PC-3 (cell line): Measurements from ENCODE around the gene TMEM238L. TPM values are rescaled to one million over a fixed set of nuclear protein-coding genes. Genes with fewer than 3 reads are reported as not detected.

Source experiments
- ATAC-seq: fragments of 200-7000 bp; cut with Tn5 transposase; 2 replicates; pipeline ENCODE4 v1.9.1; 2020; ENCODE audit warnings: mild to moderate bottlenecking, moderate library complexity
- BruUV-seq: library from RNA; stranded (reverse); fragments of 400-500 nt; replicated peaks from 2 replicates; lab custom pipeline; 2021; lab: Mats Ljungman, UMichigan
- CTCF ChIA-PET: fragments of 300-600 bp; sonication (Branson Sonifier 250); formaldehyde crosslinking; loops from one replicate; lab custom pipeline; 2022; ENCODE audit warnings: antibody characterized with exemption; lab: Charles Lee
- POLR2A ChIA-PET: fragments of 300-600 bp; sonication (Branson Sonifier 250); formaldehyde crosslinking; loops from one replicate; lab custom pipeline; 2022; ENCODE audit warnings: antibody characterized with exemption; ENCODE audit not compliant: unreplicated experiment; lab: Charles Lee
- DNase-seq: peaks from one replicate; pipeline ENCODE4 v3.0.0-alpha.2; 2015
- H2AFZ ChIP-seq: fragments of 300-600 bp; sonication (generic); 2 replicates; pipeline ENCODE4 v1.6.0; 2016; ENCODE audit warnings: antibody characterized with exemption, low read length
- H3F3A ChIP-seq: fragments of 300-600 bp; sonication (generic); one replicate; pipeline ENCODE4 v1.6.0; 2017; ENCODE audit warnings: antibody characterized with exemption, low read length, control low read depth, mild to moderate bottlenecking; ENCODE audit not compliant: unreplicated experiment
- H3K27ac ChIP-seq: fragments of 300-600 bp; sonication (generic); 2 replicates; pipeline ENCODE4 v1.5.1; 2016; ENCODE audit warnings: mild to moderate bottlenecking, low read length
- H3K27me3 ChIP-seq: fragments of 300-600 bp; sonication (generic); 2 replicates; pipeline ENCODE4 v1.6.1; 2016; ENCODE audit warnings: low read length, mixed read lengths
- H3K36me3 ChIP-seq: fragments of 300-600 bp; sonication (generic); 2 replicates; pipeline ENCODE4 v1.6.1; 2016; ENCODE audit warnings: low read depth, mixed run types, low read length, mixed read lengths
- H3K4me1 ChIP-seq: fragments of 300-600 bp; sonication (generic); 2 replicates; pipeline ENCODE4 v1.5.1; 2016; ENCODE audit warnings: low read length; ENCODE audit not compliant: insufficient read depth
- H3K4me2 ChIP-seq: fragments of 300-600 bp; sonication (generic); 2 replicates; pipeline ENCODE4 v1.6.0; 2016; ENCODE audit warnings: low read length
- H3K4me3 ChIP-seq: fragments of 300-600 bp; sonication (generic); 2 replicates; pipeline ENCODE4 v1.5.1; 2016; ENCODE audit warnings: mild to moderate bottlenecking, low read length, mixed read lengths
- H3K79me2 ChIP-seq: fragments of 300-600 bp; sonication (generic); 2 replicates; pipeline ENCODE4 v1.6.1; 2017; ENCODE audit warnings: low read length, mixed read lengths
- H3K9ac ChIP-seq: fragments of 300-600 bp; sonication (generic); 2 replicates; pipeline ENCODE4 v1.6.0; 2016; ENCODE audit warnings: mild to moderate bottlenecking, low read length
- H3K9me2 ChIP-seq: fragments of 300-600 bp; sonication (generic); replicated peaks from 2 replicates; pipeline ENCODE4 v1.6.1; 2016; ENCODE audit warnings: mixed run types, low read length, mixed read lengths
- H3K9me3 ChIP-seq: fragments of 300-600 bp; sonication (generic); 2 replicates; pipeline ENCODE4 v1.6.1; 2016; ENCODE audit warnings: low read length, mixed read lengths
- H4K20me1 ChIP-seq: fragments of 300-600 bp; sonication (generic); 2 replicates; pipeline ENCODE4 v1.6.1; 2016; ENCODE audit warnings: low read length, mixed read lengths
- EZH2 ChIP-seq: fragments of 300-600 bp; sonication (generic); IDR thresholded peaks from one replicate; pipeline ENCODE4 v1.6.1; 2017; ENCODE audit warnings: antibody characterized with exemption, mild to moderate bottlenecking, low read length; ENCODE audit not compliant: unreplicated experiment
- EZH2phosphoT487 ChIP-seq: fragments of 300-600 bp; sonication (generic); IDR thresholded peaks from 2 replicates; pipeline ENCODE4 v1.6.1; 2018; ENCODE audit warnings: mild to moderate bottlenecking, antibody characterized with exemption, low read length, borderline replicate concordance
- intact Hi-C: fragments of 100-400 bp; cut with micrococcal nuclease; formaldehyde crosslinking; loops from 2 replicates; pipeline ENCODE4 v1.9.0; 2023
- total RNA-seq: library from RNA; depleted of rRNA; stranded (reverse); fragments of >200 nt; gene quantifications from 2 replicates; pipeline ENCODE4 v1.2.3, GENCODE V29; 2014
- TF ChIP-seq, protein P1 (sequence below): fragments of 300-600 bp; sonication (generic); conservative IDR thresholded peaks from 2 replicates; pipeline ENCODE4 v1.5.1; 2017; ENCODE audit warnings: antibody characterized with exemption, low read depth, mild to moderate bottlenecking, low read length

Gene TMEM238L
- total RNA-seq, 1 experiment from 2014 or later = not detected

DNA sequence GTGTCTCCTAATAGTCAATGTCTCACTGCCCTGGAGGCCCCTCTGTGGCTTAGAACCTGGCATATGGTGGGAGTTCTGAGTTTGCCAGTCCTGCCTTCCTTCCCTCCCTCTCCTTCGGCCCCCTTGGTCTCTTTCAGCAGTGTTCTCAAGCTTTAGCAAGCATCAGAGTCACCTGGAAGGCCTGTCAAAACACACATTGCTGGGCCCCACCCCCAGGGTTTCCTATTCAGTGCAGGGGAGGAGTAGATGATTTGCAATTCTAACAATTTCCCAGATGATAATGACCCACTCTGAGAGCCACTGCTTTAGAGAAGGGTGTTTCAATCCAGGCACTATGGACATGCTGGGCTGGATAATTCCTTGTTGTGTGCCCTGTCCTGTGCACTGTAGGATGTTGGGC lies 47.7 kb downstream of the TMEM238L start:
- Histone ChIP-seq H3K9me3 (no peaks in the 10 kb centered on the region), H4K20me1 (no peaks in the 10 kb centered on the region), H3K9ac (no peak overlapping the region), H3K4me3 (no peak overlapping the region), H2AFZ (no peak overlapping the region), H3F3A (no peaks in the 10 kb centered on the region), H3K4me2 (no peak overlapping the region), H3K4me1 (no peaks in the 10 kb centered on the region; the same call in 1 of the 2 replicates), H3K79me2 (no peaks in the 10 kb centered on the region), H3K27ac (no peak overlapping the region), H3K9me2 (no peaks in the 10 kb centered on the region), H3K36me3 (no peaks in the 10 kb centered on the region), H3K27me3 (no peaks in the 10 kb centered on the region)
- DNase-seq (no peak), ATAC-seq (no peak)
- ChIA-PET POLR2A (no interaction called here), CTCF (no interaction called here)
- intact Hi-C loops = no loop called here
- no peak for TF ChIP-seq EZH2
- no TSS peak for BruUV-seq

DNA sequence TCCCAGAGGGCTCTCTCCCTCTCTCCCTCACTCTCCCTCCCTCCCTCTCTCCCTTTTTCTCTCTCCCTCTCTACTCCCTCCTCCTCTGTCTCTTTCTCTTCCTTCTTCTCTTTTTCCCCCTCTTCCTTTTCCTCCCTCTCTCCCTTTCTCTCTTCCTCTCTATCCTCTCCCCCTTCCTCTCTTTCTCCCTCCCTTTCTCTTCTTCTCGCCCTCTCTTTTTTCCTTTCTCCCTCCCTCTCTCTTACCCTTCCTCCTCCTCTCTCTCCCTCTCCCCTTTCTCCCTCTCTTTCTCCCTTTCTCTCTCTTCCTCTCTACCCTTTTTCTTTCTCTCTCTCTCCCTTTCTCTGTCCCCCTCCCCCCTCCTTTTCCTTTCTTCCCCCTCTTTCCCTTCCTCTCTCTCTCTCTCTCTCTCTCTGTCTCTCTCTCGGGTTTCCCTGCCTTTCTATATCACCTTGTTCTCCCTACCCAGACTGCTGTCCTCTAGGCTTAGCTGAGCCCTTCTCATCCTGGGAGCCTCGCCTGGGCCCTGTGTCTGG lies 48.2 kb downstream of the TMEM238L start:
- Histone ChIP-seq H3K27ac (no peak overlapping the region), H2AFZ (no peak overlapping the region), H3K4me2 (no peak overlapping the region), H3K36me3 (no peaks in the 10 kb centered on the region), H3K79me2 (no peaks in the 10 kb centered on the region), H3F3A (no peaks in the 10 kb centered on the region), H4K20me1 (no peaks in the 10 kb centered on the region), H3K4me3 (no peak overlapping the region), H3K9ac (no peak overlapping the region), H3K27me3 (no peaks in the 10 kb centered on the region), H3K9me2 (no peaks in the 10 kb centered on the region), H3K9me3 (no peaks in the 10 kb centered on the region), H3K4me1 (no peaks in the 10 kb centered on the region; the same call in 1 of the 2 replicates)
- ATAC-seq (no peak), DNase-seq (no peak)
- TF ChIP-seq EZH2phosphoT487 (no peak), EZH2 (no peak)
- TF ChIP-seq, protein P1, sequence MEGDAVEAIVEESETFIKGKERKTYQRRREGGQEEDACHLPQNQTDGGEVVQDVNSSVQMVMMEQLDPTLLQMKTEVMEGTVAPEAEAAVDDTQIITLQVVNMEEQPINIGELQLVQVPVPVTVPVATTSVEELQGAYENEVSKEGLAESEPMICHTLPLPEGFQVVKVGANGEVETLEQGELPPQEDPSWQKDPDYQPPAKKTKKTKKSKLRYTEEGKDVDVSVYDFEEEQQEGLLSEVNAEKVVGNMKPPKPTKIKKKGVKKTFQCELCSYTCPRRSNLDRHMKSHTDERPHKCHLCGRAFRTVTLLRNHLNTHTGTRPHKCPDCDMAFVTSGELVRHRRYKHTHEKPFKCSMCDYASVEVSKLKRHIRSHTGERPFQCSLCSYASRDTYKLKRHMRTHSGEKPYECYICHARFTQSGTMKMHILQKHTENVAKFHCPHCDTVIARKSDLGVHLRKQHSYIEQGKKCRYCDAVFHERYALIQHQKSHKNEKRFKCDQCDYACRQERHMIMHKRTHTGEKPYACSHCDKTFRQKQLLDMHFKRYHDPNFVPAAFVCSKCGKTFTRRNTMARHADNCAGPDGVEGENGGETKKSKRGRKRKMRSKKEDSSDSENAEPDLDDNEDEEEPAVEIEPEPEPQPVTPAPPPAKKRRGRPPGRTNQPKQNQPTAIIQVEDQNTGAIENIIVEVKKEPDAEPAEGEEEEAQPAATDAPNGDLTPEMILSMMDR = no peak
- POLR2A ChIA-PET = no interaction called here
- CTCF ChIA-PET = no interaction called here
- no TSS peak for BruUV-seq
- intact Hi-C loops = no loop called here

DNA sequence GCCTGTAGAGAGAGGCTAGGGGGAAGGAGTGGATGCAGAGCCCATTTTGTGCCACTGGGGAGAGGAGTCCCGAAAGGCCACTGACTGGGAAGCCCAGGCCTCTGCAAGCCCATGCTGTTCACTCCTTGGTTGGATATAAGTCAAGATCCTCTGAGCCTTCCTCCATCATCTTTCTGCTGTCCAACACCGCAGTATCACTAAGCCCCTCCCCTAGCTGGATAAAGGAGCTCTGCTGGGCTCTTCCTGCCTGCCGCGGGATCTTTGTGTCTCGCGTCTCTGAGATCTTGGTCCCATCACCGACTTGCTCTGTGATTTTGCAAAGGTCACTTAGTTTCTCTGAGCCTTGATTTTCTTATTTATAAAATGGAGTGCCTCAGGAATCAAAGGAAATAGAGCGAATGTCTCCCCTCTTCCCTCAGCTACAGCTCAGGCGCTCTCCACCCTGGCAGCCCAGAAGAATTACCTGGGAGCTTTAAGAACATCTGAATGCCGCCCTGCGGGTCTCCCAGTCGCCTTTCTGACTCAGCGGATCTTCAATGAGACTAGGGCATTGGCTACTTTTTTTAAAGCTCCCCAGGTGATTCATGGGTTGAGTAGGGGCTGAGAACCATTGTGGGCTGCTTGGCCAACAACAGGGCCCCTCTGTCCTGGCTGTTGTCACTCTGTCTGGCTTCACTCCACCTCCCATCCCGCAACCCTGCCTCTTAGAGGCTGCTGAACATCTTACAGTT lies 48.9 kb downstream of the TMEM238L start:
- H3K4me3 ChIP-seq = no peak overlapping the region
- no peak overlapping the region for H2AFZ ChIP-seq
- H3F3A ChIP-seq = no peaks in the 10 kb centered on the region
- no peaks in the 10 kb centered on the region for H3K9me3 ChIP-seq
- intact Hi-C loops = no loop called here
- no peak overlapping the region for H3K27ac ChIP-seq
- H3K27me3 ChIP-seq = no peaks in the 10 kb centered on the region
- ChIA-PET POLR2A (no interaction called here), CTCF (no interaction called here)
- no TSS peak for BruUV-seq
- TF ChIP-seq, protein P1 = no peak
- TF ChIP-seq EZH2 = no peak
- no peak for TF ChIP-seq EZH2phosphoT487
- H3K9me2 ChIP-seq = no peaks in the 10 kb centered on the region
- DNase-seq (no peak), ATAC-seq (no peak)
- no peaks in the 10 kb centered on the region; the same call in 1 of the 2 replicates for H3K4me1 ChIP-seq
- H3K9ac ChIP-seq = no peak overlapping the region
- no peaks in the 10 kb centered on the region for H3K79me2 ChIP-seq
- H3K4me2 ChIP-seq = no peak overlapping the region
- H3K36me3 ChIP-seq = no peaks in the 10 kb centered on the region
- no peaks in the 10 kb centered on the region for H4K20me1 ChIP-seq
